Liver (tissue), 9 donors: ENCODE measurements around the gene PTN. TPM values are rescaled to one million over a fixed set of nuclear protein-coding genes. Genes with fewer than 3 reads are reported as not detected.

Experiments used
- DNase-seq: peaks from one replicate; pipeline ENCODE4 v3.0.0-alpha.2; 2017; ENCODE audit warnings: low spot score
- H3K27ac ChIP-seq, 2 donors: one replicate each; pipeline ENCODE4 v1.7.0; 2013; ENCODE audit warnings: inconsistent platforms in 2 of 2, low read length in 2 of 2, control low read depth in 1 of 2, low read depth in 1 of 2, mild to moderate bottlenecking in 1 of 2
- H3K27me3 ChIP-seq, 4 donors: one replicate each; pipeline versions ENCODE4 v1.6.1 to v1.7.0; 2013; ENCODE audit warnings: low read length in 3 of 4, inconsistent platforms in 1 of 4, mild to moderate bottlenecking in 1 of 4, moderate library complexity in 1 of 4; ENCODE audit not compliant: control insufficient read depth in 4 of 4, insufficient read depth in 4 of 4
- H3K36me3 ChIP-seq, 4 donors: one replicate each; pipeline versions ENCODE4 v1.6.1 to v1.7.0; 2013; ENCODE audit warnings: low read length in 3 of 4, mild to moderate bottlenecking in 3 of 4, low read depth in 1 of 4, moderate library complexity in 1 of 4; ENCODE audit not compliant: control insufficient read depth in 4 of 4, insufficient read depth in 3 of 4
- H3K4me1 ChIP-seq, 4 donors: one replicate each; pipeline versions ENCODE4 v1.6.1 to v1.7.0; 2013; ENCODE audit warnings: low read length in 3 of 4, mild to moderate bottlenecking in 3 of 4, moderate library complexity in 1 of 4; ENCODE audit not compliant: control insufficient read depth in 4 of 4, insufficient read depth in 4 of 4
- H3K4me3 ChIP-seq, 3 donors: one replicate each; pipeline versions ENCODE4 v1.6.1 to v1.7.0; 2013; ENCODE audit warnings: low read length in 3 of 3, control low read depth in 1 of 3, low read depth in 1 of 3, mild to moderate bottlenecking in 1 of 3
- H3K9ac ChIP-seq, 2 donors: one replicate each; pipeline ENCODE4 v1.7.0; 2013; ENCODE audit warnings: low read length in 2 of 2, mild to moderate bottlenecking in 2 of 2, moderate library complexity in 2 of 2, control low read depth in 1 of 2, low read depth in 1 of 2
- H3K9me3 ChIP-seq, 4 donors: one replicate each; pipeline versions ENCODE4 v1.6.1 to v1.7.0; 2013; ENCODE audit warnings: low read length in 3 of 4; ENCODE audit not compliant: control insufficient read depth in 4 of 4
- ATF3 ChIP-seq: IDR thresholded peaks from 2 replicates; pipeline ENCODE4 v1.6.1; 2016; ENCODE audit warnings: antibody characterized with exemption
- CTCF ChIP-seq: fragments of 150-350 bp; IDR thresholded peaks from 2 replicates; pipeline ENCODE4 v1.5.1; 2017; ENCODE audit warnings: improper control_type of control experiment, low read depth, low read length; ENCODE audit not compliant: missing input control
- EGR1 ChIP-seq, 2 donors: IDR thresholded peaks; 2 replicates each; pipeline ENCODE4 v1.6.1; 2016 to 2018; ENCODE audit warnings: antibody characterized with exemption in 2 of 2, low read depth in 2 of 2
- FOXA1 ChIP-seq: IDR thresholded peaks from 2 replicates; pipeline ENCODE4 v1.6.1; 2016; ENCODE audit warnings: antibody characterized with exemption
- FOXA2 ChIP-seq: IDR thresholded peaks from 2 replicates; pipeline ENCODE4 v1.6.1; 2016; ENCODE audit warnings: antibody characterized with exemption
- GABPA ChIP-seq, 2 donors: IDR thresholded peaks in 1 of 2; conservative IDR thresholded peaks in 1 of 2; 2 replicates each; pipeline ENCODE4 v1.6.1; 2016; ENCODE audit warnings: antibody characterized with exemption in 2 of 2, mild to moderate bottlenecking in 1 of 2, moderate library complexity in 1 of 2
- HNF4A ChIP-seq, 2 donors: conservative IDR thresholded peaks; 2 replicates each; pipeline ENCODE4 v1.6.1; 2016; ENCODE audit warnings: antibody characterized with exemption in 2 of 2, mild to moderate bottlenecking in 2 of 2
- HNF4G ChIP-seq: IDR thresholded peaks from 2 replicates; pipeline ENCODE4 v1.6.1; 2016; ENCODE audit warnings: antibody characterized with exemption
- JUND ChIP-seq, 2 donors: IDR thresholded peaks; 2 replicates each; pipeline ENCODE4 v1.6.1; 2016; ENCODE audit warnings: antibody characterized with exemption in 2 of 2
- MAX ChIP-seq: IDR thresholded peaks from 2 replicates; pipeline ENCODE4 v1.6.1; 2016; ENCODE audit warnings: antibody characterized with exemption
- NR2F2 ChIP-seq: IDR thresholded peaks from 2 replicates; pipeline ENCODE4 v1.6.1; 2016; ENCODE audit warnings: antibody characterized with exemption
- RAD21 ChIP-seq, 2 donors: IDR thresholded peaks; 2 replicates each; pipeline ENCODE4 v1.6.1; 2016; ENCODE audit warnings: antibody characterized with exemption in 2 of 2, mild to moderate bottlenecking in 2 of 2
- REST ChIP-seq: IDR thresholded peaks from 2 replicates; pipeline ENCODE4 v1.6.1; 2016; ENCODE audit warnings: antibody characterized with exemption, mild to moderate bottlenecking
- RXRA ChIP-seq, 2 donors: IDR thresholded peaks; 2 replicates each; pipeline ENCODE4 v1.6.1; 2017 to 2018; ENCODE audit warnings: antibody characterized with exemption in 2 of 2, mild to moderate bottlenecking in 1 of 2
- SP1 ChIP-seq: IDR thresholded peaks from 2 replicates; pipeline ENCODE4 v1.6.1; 2018; ENCODE audit warnings: antibody characterized with exemption, mild to moderate bottlenecking
- TAF1 ChIP-seq: conservative IDR thresholded peaks from 2 replicates; pipeline ENCODE4 v1.6.1; 2016; ENCODE audit warnings: antibody characterized with exemption, mild to moderate bottlenecking
- YY1 ChIP-seq: IDR thresholded peaks from 2 replicates; pipeline ENCODE4 v1.6.1; 2016; ENCODE audit warnings: antibody characterized with exemption, mild to moderate bottlenecking
- ZBTB33 ChIP-seq: IDR thresholded peaks from 2 replicates; pipeline ENCODE4 v1.6.1; 2016; ENCODE audit warnings: antibody characterized with exemption
- WGBS: extraction: QIAGEN DNeasy Blood & Tissue Kit; methylation state at CpG from one replicate; pipeline ENCODE4 v1.1.7; 2013; 5-methylcytosine and 5-hydroxymethylcytosine counted together
- polyA plus RNA-seq, 2 donors: library from polyadenylated mRNA; stranded (reverse) in 1 of 2; unstranded in 1 of 2; fragments of 200-250 nt in 1 of 2; fragments of >200 nt in 1 of 2; fragmentation: Nextera tagmentation in 1 of 2; extraction: Ambion mirVana in 1 of 2; gene quantifications; one replicate each; pipeline versions ENCODE4 v1.2.1 to v1.2.3, GENCODE V29; 2013 to 2015
- total RNA-seq, 2 donors: library from RNA; depleted of rRNA; stranded (reverse); fragments of >200 nt; gene quantifications; one replicate each; pipeline ENCODE4 v1.2.3, GENCODE V29; 2014
- donor health status: healthy.
- donor health status: healthy.
- donor health status: healthy.
- donor health status: healthy.
- donor health status: healthy.

Gene PTN
- total and polyA plus RNA-seq, 4 donors: 0.50 to 4.8 (median 1.6) TPM

GRCh38 chr7:137196648-137197047 lies 146.9 kb downstream of the PTN start:
- 75% methylated on average over 1 of the region's 1 CpG for WGBS
- no peak for TF ChIP-seq FOXA1
- no peak for TF ChIP-seq RAD21 (IDR thresholded peaks at IDR 0.05)
- TF ChIP-seq JUND (IDR thresholded peaks at IDR 0.05): no peak
- no peak for TF ChIP-seq CTCF
- TF ChIP-seq RXRA (IDR thresholded peaks at IDR 0.05): no peak
- no peak for TF ChIP-seq YY1
- TF ChIP-seq GABPA (IDR thresholded peaks at IDR 0.05 in 1 of 2, conservative IDR thresholded peaks at IDR 0.05 in 1 of 2): no peak
- TF ChIP-seq HNF4G: no peak
- TF ChIP-seq SP1: no peak
- no peak for TF ChIP-seq TAF1
- TF ChIP-seq ZBTB33: no peak
- Histone ChIP-seq H3K36me3 (no peaks in the 10 kb centered on the region), H3K27ac (no peak overlapping the region), H3K27me3 (no peaks in the 10 kb centered on the region), H3K4me3 (no peak overlapping the region), H3K9me3 (no peaks in the 10 kb centered on the region), H3K4me1 (no peaks in the 10 kb centered on the region), H3K9ac (no peak overlapping the region)
- DNase-seq: no peak

- no peak overlapping the region for H3K4me3 ChIP-seq
- DNase-seq: no peak
- no peaks in the 10 kb centered on the region for H3K4me1 ChIP-seq
- H3K36me3 ChIP-seq: no peaks in the 10 kb centered on the region
- no peak overlapping the region for H3K9ac ChIP-seq
- 75% methylated on average over 2 of the region's 2 CpGs for WGBS
- TF ChIP-seq GABPA (IDR thresholded peaks at IDR 0.05 in 1 of 2, conservative IDR thresholded peaks at IDR 0.05 in 1 of 2): no peak
- TF ChIP-seq SP1: no peak
- no peak for TF ChIP-seq YY1
- TF ChIP-seq ZBTB33: no peak
- TF ChIP-seq RXRA (IDR thresholded peaks at IDR 0.05): no peak
- no peak for TF ChIP-seq JUND (IDR thresholded peaks at IDR 0.05)
- TF ChIP-seq HNF4G: no peak
- no peak for TF ChIP-seq ATF3
- TF ChIP-seq HNF4A (conservative IDR thresholded peaks at IDR 0.05): no peak
- TF ChIP-seq REST: no peak
- TF ChIP-seq NR2F2: no peak
- no peak for TF ChIP-seq CTCF
- TF ChIP-seq RAD21 (IDR thresholded peaks at IDR 0.05): no peak
- TF ChIP-seq EGR1 (IDR thresholded peaks at IDR 0.05; ENCODE audit: low read depth in 2 of 2): no peak
- no peak for TF ChIP-seq FOXA1
- TF ChIP-seq FOXA2: no peak
- no peak for TF ChIP-seq TAF1
- TF ChIP-seq MAX: no peak
- no peaks in the 10 kb centered on the region for H3K9me3 ChIP-seq
- no peaks in the 10 kb centered on the region for H3K27me3 ChIP-seq
- no peak overlapping the region for H3K27ac ChIP-seq
Observed at GRCh38 chr7:137195996-137196395, 147.5 kb downstream of the PTN start.
